Esophagus (tissue), 2 donors: ENCODE data around the gene ARL2. TPM values are rescaled to one million over a fixed set of nuclear protein-coding genes. Genes with fewer than 3 reads are reported as not detected.

ENCODE experiments used
- H3K27ac ChIP-seq, 2 donors: one replicate each; pipeline ENCODE4 v1.5.1; 2013; ENCODE audit warnings: low read depth in 2 of 2, mild to moderate bottlenecking in 2 of 2, inconsistent platforms in 1 of 2, low read length in 1 of 2, moderate library complexity in 1 of 2
- H3K27me3 ChIP-seq, 2 donors: one replicate each; pipeline ENCODE4 v1.6.1; 2013; ENCODE audit warnings: low read length in 2 of 2, control low read depth in 1 of 2, mild to moderate bottlenecking in 1 of 2; ENCODE audit not compliant: insufficient read depth in 2 of 2, control insufficient read depth in 1 of 2
- H3K36me3 ChIP-seq, 2 donors: one replicate each; pipeline ENCODE4 v1.6.1; 2013; ENCODE audit warnings: low read length in 1 of 2; ENCODE audit not compliant: control insufficient read depth in 2 of 2, insufficient read depth in 2 of 2
- H3K4me1 ChIP-seq, 2 donors: one replicate each; pipeline ENCODE4 v1.6.1; 2013; ENCODE audit warnings: low read length in 1 of 2; ENCODE audit not compliant: control insufficient read depth in 2 of 2, insufficient read depth in 2 of 2
- H3K4me3 ChIP-seq, 2 donors: one replicate each; pipeline ENCODE4 v1.5.1; 2013; ENCODE audit warnings: low read length in 2 of 2, mild to moderate bottlenecking in 2 of 2, low read depth in 1 of 2, moderate library complexity in 1 of 2
- H3K9me3 ChIP-seq, 2 donors: one replicate each; pipeline ENCODE4 v1.6.1; 2013; ENCODE audit warnings: mild to moderate bottlenecking in 2 of 2, low read depth in 1 of 2, low read length in 1 of 2, moderate library complexity in 1 of 2; ENCODE audit not compliant: control insufficient read depth in 2 of 2, insufficient read depth in 1 of 2
- WGBS, 2 donors: extraction: QIAGEN DNeasy Blood & Tissue Kit; methylation state at CpG; one replicate each; pipeline ENCODE4 v1.1.7; 2013; 5-methylcytosine and 5-hydroxymethylcytosine counted together
- polyA plus RNA-seq, 2 donors: library from polyadenylated mRNA; stranded (reverse); fragments of 200-250 nt; gene quantifications; one replicate each; pipeline ENCODE4 v1.2.3, GENCODE V29; 2013
- donor health status: healthy with polysubstance abuse.
- donor health status: Bipolar disorder and iron deficiency.

ARL2 gene
- polyA plus RNA-seq, 2 donors: 44.5 to 68.6 TPM

GRCh38 chr11:65056999-65057398, 43.0 kb downstream of the ARL2 start:
- Histone ChIP-seq H3K4me3 (no peak overlapping the region), H3K27ac (no peak overlapping the region), H3K36me3 (no peaks in the 10 kb centered on the region), H3K9me3 (no peaks in the 10 kb centered on the region), H3K4me1 (peaks cover 2 to 10% of the 10 kb centered on the region in 2 donors), H3K27me3 (no peaks in the 10 kb centered on the region)
- 91 to 93% methylated on average over 6 of the region's 6 CpGs for WGBS, 2 donors

DNA sequence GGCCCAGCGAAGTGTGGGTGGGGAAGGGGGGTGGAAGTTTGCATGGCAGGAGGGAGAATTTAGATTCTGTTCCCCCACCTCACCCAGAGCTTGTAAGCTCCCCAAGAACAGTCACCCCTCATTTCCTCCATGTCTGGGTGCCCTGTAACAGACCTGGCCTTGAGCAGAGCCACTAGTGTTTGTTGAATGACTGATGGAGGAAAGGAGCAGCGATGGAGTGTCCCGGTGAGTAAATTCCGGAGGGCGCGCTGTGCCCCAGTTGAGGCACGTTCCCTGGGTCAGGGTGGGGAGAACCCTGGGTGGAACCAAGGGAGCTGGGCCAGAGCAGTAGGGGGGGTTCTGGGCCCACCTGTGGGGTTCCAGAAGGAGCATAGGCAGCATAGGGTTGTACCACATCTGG, 43.6 kb downstream of the ARL2 start:
- Histone ChIP-seq H3K36me3 (no peaks in the 10 kb centered on the region), H3K4me3 (no peak overlapping the region), H3K4me1 (peaks cover 2 to 9% of the 10 kb centered on the region in 2 donors), H3K27me3 (no peaks in the 10 kb centered on the region), H3K9me3 (no peaks in the 10 kb centered on the region), H3K27ac (no peak overlapping the region)
- WGBS, 2 donors: 85 to 86% methylated on average over 7 of the region's 7 CpGs

GRCh38 chr11:65058012-65058411, 44.1 kb downstream of the ARL2 start:
- Histone ChIP-seq H3K36me3 (no peaks in the 10 kb centered on the region), H3K9me3 (no peaks in the 10 kb centered on the region), H3K27me3 (no peaks in the 10 kb centered on the region), H3K27ac (no peak overlapping the region), H3K4me1 (peaks cover 0 to 6% of the 10 kb centered on the region in 2 donors), H3K4me3 (no peak overlapping the region)
- WGBS, 2 donors: 65 to 74% methylated on average over 13 of the region's 13 CpGs

- WGBS, 2 donors: 81 to 84% methylated on average over 8 of the region's 8 CpGs
- H3K36me3 ChIP-seq: no peaks in the 10 kb centered on the region
- H3K9me3 ChIP-seq: no peaks in the 10 kb centered on the region
- H3K27me3 ChIP-seq: no peaks in the 10 kb centered on the region
- peaks cover 0 to 6% of the 10 kb centered on the region in 2 donors for H3K4me1 ChIP-seq
- H3K4me3 ChIP-seq: no peak within 1 kb of the TSS
- no peak within 1 kb of the TSS for H3K27ac ChIP-seq
These were observed 44.6 kb downstream of the ARL2 start, which contains the start of gene NAALADL1 for GRCh38 chr11:65058419-65059054. Gene NAALADL1 (minus strand): TSS chr11:65058553. CDS start chr11:65058521, 32 bp downstream.

DNA sequence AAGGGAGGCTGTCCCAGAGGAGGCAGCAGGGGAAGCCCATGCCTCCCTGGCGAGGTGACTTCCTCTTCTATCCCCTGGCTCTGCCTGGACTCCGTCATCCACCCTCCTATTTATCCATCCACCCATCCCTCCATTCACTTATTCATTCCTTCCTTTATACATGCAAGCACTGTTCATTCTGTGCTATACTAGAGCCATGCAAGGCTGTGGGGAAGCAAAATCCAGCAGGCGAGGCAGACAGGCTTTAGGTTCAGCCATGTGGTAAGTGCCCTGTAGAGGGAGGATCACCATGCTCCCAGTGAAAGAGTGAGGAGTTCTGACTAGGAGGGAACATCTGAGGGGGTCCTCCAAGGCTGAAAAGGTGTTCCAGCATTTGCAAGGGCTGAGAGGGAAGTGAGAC, 45.6 kb downstream of the ARL2 start:
- Histone ChIP-seq H3K36me3 (no peaks in the 10 kb centered on the region), H3K9me3 (no peaks in the 10 kb centered on the region), H3K27me3 (no peaks in the 10 kb centered on the region), H3K4me1 (peaks cover 0 to 4% of the 10 kb centered on the region in 2 donors), H3K27ac (no peak overlapping the region), H3K4me3 (no peak overlapping the region)
- WGBS, 2 donors: 56 to 67% methylated on average over 3 of the region's 3 CpGs

DNA sequence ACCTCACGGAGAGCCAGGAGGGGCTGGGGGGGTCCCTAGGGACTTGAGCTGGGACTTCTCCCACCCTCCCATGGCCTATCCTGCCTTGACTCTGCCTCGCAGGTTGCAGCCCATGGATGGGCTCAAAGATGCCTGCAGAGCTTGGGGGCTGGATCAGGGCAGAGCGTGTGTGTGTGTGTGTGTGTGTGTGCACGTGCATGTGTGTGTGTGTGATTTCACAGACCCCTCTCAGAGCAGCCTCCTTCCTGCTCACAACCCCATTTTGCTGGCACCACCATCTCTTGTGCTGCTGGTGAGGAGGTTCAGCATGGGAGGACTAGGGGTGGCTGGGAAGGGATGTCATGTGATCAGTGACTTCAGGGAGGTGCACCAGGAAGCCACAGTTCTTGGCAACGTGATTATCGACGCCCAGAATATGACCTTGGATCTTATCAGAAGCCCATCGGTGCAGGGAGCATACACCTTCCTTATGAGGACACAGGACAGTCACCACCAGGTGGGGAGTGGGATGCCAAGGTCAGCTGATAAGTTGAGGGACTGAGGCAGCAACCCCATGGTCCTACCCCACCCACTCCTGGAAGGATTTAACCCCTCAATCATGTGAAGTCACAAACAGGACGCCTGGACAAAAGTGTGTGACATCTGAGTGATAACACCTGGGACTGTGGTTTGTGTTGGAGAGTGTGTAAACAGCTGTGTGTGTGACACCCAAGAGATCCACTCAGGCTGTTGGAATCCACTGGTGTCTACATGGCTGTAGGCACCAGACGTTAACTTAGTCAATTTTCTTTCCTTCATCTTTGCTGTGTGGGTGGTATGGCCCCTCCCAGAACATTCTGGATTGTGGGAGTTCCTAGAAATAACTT, 46.2 kb downstream of the ARL2 start:
- H3K27ac ChIP-seq: no peak overlapping the region
- no peaks in the 10 kb centered on the region for H3K36me3 ChIP-seq
- 47 to 53% methylated on average over 10 of the region's 10 CpGs for WGBS, 2 donors
- no peaks in the 10 kb centered on the region for H3K27me3 ChIP-seq
- H3K9me3 ChIP-seq: no peaks in the 10 kb centered on the region
- peaks cover 0 to 4% of the 10 kb centered on the region in 2 donors for H3K4me1 ChIP-seq
- H3K4me3 ChIP-seq: no peak overlapping the region

- H3K4me1 ChIP-seq: peaks cover 0 to 4% of the 10 kb centered on the region in 2 donors
- H3K4me3 ChIP-seq: no peak overlapping the region
- WGBS, 2 donors: 69 to 76% methylated on average over 9 of the region's 9 CpGs
- H3K36me3 ChIP-seq: no peaks in the 10 kb centered on the region
- H3K9me3 ChIP-seq: no peaks in the 10 kb centered on the region
- no peak overlapping the region for H3K27ac ChIP-seq
- H3K27me3 ChIP-seq: no peaks in the 10 kb centered on the region
These were observed 47.0 kb downstream of the ARL2 start for GRCh38 chr11:65060913-65061408.

GRCh38 chr11:65063532-65063931, 49.6 kb downstream of the ARL2 start:
- Histone ChIP-seq H3K27me3 (no peaks in the 10 kb centered on the region), H3K4me3 (no peak overlapping the region), H3K4me1 (peaks cover 0 to 4% of the 10 kb centered on the region in 2 donors), H3K27ac (no peak overlapping the region), H3K9me3 (no peaks in the 10 kb centered on the region), H3K36me3 (no peaks in the 10 kb centered on the region)
- 67 to 76% methylated on average over 3 of the region's 3 CpGs for WGBS, 2 donors

DNA sequence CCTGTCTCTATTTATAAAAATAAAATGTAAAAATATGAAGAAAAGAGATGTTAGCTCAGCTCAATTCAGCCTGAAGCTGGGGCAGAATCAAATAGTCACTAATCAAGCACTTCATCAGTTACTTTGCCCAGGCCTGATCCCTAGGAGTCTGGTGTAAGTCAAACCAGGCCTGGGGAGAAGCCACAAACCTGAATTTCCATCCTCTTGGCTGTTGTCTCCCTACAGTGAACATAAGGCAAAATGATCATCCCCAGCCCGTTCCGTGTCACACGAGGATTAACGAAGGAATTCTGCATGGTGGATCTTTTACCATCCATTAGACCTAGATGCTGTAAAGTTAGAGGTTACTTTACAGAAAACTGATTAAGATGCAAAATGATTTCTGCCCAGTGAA, 50.9 kb downstream of the ARL2 start:
- Histone ChIP-seq H3K36me3 (no peaks in the 10 kb centered on the region), H3K9me3 (no peaks in the 10 kb centered on the region), H3K27ac (no peak overlapping the region), H3K4me1 (peaks cover 0 to 4% of the 10 kb centered on the region in 2 donors), H3K4me3 (no peak overlapping the region), H3K27me3 (no peaks in the 10 kb centered on the region)
- 81 to 85% methylated on average over 4 of the region's 4 CpGs for WGBS, 2 donors
